Astrocyte (in vitro differentiated cells and primary cell): ENCODE results near the gene DDX1.

Experiments used
- EZH2 ChIP-seq: IDR thresholded peaks from 2 replicates; pipeline ENCODE4 v1.6.1; 2012; ENCODE audit warnings: mild to moderate bottlenecking, low read length, inconsistent platforms; ENCODE audit not compliant: insufficient read depth
- TF ChIP-seq, protein P1 (sequence below): IDR thresholded peaks from 2 replicates; pipeline ENCODE4 v1.5.1; 2011; ENCODE audit warnings: low read depth, mild to moderate bottlenecking, inconsistent platforms, low read length, moderate library complexity; ENCODE audit not compliant: insufficient read depth

DNA sequence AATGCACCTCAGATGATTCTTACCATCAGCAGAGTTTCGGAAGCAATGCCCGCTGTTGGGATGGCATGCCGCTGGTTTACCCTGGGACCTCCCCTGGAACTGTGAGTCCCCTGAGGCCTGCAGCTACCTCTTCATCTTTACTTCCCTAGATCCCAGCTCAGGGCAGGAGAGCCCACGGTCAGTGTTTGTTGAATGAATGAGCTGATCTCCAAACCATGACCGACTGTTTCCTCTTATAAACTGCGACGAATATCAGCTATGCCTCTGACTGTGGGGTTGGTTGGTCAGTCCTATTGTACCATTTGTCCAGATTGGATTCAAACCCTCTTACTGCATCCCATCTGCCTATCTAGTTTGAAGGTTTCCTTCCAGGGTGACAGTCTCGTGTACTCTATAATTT is 64.4 kb downstream of the DDX1 start:
- TF ChIP-seq, protein P1, sequence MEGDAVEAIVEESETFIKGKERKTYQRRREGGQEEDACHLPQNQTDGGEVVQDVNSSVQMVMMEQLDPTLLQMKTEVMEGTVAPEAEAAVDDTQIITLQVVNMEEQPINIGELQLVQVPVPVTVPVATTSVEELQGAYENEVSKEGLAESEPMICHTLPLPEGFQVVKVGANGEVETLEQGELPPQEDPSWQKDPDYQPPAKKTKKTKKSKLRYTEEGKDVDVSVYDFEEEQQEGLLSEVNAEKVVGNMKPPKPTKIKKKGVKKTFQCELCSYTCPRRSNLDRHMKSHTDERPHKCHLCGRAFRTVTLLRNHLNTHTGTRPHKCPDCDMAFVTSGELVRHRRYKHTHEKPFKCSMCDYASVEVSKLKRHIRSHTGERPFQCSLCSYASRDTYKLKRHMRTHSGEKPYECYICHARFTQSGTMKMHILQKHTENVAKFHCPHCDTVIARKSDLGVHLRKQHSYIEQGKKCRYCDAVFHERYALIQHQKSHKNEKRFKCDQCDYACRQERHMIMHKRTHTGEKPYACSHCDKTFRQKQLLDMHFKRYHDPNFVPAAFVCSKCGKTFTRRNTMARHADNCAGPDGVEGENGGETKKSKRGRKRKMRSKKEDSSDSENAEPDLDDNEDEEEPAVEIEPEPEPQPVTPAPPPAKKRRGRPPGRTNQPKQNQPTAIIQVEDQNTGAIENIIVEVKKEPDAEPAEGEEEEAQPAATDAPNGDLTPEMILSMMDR, result no peak
- no peak for TF ChIP-seq EZH2
